ENCODE results near the gene DDIT3.

DNA sequence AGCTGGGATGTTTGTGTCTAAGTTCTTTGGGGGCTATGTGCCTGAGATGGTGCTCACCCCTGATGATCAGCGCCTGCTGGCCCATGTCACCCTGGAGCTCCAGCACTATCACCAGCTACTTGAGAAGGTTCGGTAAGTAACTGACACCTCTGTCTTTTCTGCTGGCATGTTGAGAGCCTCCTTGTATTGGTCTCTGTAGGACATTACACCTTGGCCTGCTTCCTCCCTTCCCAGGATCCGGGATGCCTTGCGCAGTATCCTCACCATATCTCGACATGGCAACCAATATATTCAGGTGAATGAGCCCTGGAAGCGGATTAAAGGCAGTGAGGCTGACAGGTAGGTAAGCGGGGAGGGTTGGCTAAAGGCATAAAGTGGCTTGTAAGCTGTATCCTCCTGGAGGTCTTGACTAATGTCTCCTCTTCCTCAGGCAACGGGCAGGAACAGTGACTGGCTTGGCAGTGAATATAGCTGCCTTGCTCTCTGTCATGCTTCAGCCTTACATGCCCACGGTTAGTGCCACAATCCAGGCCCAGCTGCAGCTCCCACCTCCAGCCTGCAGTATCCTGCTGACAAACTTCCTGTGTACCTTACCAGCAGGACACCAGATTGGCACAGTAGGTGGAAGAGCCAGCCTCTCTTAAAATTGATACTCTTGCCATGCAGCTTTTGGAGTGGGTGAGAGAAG is 5.5 kb downstream of the DDIT3 start:
- TF ChIP-seq, protein P1, sequence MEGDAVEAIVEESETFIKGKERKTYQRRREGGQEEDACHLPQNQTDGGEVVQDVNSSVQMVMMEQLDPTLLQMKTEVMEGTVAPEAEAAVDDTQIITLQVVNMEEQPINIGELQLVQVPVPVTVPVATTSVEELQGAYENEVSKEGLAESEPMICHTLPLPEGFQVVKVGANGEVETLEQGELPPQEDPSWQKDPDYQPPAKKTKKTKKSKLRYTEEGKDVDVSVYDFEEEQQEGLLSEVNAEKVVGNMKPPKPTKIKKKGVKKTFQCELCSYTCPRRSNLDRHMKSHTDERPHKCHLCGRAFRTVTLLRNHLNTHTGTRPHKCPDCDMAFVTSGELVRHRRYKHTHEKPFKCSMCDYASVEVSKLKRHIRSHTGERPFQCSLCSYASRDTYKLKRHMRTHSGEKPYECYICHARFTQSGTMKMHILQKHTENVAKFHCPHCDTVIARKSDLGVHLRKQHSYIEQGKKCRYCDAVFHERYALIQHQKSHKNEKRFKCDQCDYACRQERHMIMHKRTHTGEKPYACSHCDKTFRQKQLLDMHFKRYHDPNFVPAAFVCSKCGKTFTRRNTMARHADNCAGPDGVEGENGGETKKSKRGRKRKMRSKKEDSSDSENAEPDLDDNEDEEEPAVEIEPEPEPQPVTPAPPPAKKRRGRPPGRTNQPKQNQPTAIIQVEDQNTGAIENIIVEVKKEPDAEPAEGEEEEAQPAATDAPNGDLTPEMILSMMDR (IDR thresholded peaks at IDR 0.05) = no peak
- TF ChIP-seq ZFX (IDR thresholded peaks at IDR 0.05; ENCODE audit: borderline replicate concordance) = no peak

All from 22Rv1 (cell line).